GM10266 (cell line): ENCODE measurements around the gene CSAD.
A peak's percentile ranks its signal among the peaks of the same experiment; 100 is the strongest.

Source experiments
- DNase-seq: peaks from one replicate; pipeline ENCODE4 v3.0.0; 2012; ENCODE audit errors: extremely low spot score
- TF ChIP-seq, protein P1 (sequence below): IDR thresholded peaks from 2 replicates; pipeline ENCODE4 v1.5.1; 2012; ENCODE audit warnings: mild to moderate bottlenecking, low read depth; ENCODE audit not compliant: control insufficient read depth, insufficient read depth; ENCODE audit errors: missing control alignments

Gene CSAD

DNA sequence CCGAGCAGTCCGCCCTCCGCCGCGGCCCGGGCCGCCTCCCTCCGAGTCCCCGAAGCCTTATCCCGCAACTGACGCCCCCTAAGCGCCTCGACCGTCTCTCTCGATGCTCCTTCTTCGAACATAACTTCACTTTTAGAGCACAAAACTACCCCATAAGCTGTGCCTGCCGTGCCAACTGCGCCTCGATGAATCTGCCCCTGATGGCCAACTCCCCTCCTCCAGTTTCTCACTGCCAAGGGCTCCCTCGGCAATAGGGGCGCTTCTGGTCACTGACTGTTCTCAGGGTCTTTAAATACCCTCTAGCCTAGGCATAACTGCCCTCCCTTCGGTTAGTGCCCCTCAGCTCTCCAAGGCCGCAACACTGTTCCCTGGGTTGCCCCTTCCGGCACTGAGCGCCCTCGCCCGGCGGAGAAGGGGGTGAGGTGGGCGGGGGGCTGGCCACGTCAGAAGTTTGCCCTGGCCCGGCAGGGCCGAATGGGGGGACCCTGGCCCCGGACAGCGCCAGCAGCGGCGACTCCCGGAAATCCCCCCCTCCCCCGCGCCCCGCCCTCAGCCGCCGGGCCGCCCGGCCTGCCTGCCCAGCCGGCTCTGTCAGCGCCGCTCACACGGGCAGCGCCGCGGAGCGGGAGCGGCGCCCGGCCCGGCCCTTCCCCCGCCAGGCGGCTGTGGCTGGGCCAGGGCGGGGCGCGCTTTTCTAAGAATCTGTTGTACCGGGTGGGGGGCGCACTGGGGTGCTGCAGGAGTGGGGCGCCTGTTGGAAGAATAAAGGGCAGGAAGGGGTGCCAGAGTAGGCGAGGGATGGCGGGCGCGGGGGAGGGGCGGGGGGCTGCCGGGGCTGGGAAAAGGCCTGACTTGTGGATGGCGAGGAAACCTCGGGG is 40.7 kb upstream of the CSAD start:
- peak; percentile 84 for DNase-seq

DNA sequence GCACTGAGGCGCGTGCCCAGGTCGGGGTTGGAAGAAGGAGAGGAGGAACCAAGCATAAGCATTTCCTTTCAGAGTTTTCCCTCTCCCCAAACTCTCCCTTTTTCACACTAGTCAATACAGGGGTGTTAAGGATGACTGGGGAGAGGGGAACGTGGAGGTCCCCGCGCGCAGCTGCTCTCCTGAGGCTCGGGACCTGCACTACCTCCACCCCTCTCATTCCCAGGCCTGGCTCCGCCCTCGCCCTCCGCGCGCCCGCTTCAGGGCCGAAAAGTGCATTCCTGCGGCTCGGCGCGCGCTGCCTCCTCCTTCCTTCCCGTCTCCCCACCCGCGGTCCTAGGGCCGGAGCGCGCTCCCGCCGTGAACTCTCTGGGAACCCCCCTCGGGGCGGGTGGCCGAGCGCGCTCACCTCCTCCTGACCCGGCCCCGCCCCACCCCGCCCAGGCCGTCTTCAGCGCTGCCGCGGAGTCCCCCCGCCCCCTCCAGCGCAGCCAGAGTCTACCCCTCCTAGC is 40.0 kb upstream of the CSAD start:
- peak; percentile 98 for DNase-seq
- TF ChIP-seq, protein P1, sequence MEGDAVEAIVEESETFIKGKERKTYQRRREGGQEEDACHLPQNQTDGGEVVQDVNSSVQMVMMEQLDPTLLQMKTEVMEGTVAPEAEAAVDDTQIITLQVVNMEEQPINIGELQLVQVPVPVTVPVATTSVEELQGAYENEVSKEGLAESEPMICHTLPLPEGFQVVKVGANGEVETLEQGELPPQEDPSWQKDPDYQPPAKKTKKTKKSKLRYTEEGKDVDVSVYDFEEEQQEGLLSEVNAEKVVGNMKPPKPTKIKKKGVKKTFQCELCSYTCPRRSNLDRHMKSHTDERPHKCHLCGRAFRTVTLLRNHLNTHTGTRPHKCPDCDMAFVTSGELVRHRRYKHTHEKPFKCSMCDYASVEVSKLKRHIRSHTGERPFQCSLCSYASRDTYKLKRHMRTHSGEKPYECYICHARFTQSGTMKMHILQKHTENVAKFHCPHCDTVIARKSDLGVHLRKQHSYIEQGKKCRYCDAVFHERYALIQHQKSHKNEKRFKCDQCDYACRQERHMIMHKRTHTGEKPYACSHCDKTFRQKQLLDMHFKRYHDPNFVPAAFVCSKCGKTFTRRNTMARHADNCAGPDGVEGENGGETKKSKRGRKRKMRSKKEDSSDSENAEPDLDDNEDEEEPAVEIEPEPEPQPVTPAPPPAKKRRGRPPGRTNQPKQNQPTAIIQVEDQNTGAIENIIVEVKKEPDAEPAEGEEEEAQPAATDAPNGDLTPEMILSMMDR, result no peak

More for the DNA sequence above, 40.7 kb upstream of the CSAD start:
- TF ChIP-seq, protein P1, result peak; percentile 27

DNA sequence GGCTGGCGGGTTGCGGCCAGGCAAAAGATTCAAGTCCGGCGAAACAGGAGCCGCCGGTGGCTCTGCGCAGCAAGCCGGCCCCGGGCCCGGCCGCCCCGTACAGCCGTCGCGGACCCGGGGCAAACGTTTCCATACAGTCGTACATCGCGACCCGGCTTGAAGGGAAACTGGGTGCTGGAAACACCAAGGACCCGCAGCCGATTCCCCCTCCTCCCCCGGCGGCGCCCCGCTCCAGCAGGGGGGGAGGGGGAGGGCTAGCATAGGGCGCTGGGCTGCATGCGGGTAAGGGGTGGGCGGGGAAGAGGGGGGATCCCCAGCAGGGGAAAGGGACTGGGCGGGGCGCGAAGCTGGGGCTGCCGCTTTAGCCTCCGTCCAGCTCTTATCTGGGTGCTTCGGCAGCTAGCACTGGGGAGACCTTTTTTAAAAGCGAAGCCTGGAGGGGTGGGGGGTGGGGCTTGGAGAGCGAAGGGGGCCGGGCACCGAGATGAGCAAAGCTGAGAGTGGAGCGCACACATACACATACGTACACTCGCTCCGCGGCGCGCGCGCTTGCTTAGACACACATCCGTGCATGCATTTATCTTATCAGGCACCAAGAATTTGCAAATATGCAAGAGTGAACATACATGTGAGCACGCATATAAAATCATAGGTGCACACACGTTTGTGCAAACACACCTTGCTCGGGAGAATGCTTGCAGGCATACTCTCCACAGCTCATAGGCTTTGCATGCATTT is 39.4 kb upstream of the CSAD start:
- TF ChIP-seq, protein P1, result no peak
- peak; percentile 93 for DNase-seq

DNA sequence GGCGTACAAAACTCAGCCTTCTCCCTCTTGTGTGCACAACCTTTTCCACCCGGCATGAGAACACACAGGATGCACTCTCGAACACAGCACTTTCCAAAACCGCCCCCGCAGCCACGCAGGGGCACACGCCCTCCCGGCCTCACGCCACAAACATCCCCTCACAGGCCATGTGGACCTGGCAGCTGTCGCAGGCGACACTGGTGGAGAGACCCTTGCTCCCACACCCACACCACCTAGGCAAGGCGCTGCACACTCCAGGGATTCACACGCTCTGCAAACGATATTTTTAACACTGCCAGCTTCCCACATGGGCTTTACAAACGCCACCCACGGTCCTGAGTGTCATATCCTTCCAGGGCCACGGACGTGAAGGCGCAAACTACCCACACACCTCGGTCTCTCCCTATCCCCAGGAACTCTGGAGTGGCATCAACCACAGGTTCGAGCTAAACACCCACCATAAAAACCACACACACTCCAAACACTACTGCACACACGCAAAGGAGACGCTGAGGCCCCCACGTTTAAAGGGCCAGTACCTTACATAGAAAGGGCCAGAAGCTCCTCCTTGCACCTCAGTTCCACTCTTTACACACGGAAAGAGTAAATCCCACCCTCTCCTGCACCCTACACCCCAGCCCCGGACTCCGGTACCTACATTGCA is 38.7 kb upstream of the CSAD start:
- TF ChIP-seq, protein P1, result no peak
- DNase-seq, result peak; percentile 79

DNA sequence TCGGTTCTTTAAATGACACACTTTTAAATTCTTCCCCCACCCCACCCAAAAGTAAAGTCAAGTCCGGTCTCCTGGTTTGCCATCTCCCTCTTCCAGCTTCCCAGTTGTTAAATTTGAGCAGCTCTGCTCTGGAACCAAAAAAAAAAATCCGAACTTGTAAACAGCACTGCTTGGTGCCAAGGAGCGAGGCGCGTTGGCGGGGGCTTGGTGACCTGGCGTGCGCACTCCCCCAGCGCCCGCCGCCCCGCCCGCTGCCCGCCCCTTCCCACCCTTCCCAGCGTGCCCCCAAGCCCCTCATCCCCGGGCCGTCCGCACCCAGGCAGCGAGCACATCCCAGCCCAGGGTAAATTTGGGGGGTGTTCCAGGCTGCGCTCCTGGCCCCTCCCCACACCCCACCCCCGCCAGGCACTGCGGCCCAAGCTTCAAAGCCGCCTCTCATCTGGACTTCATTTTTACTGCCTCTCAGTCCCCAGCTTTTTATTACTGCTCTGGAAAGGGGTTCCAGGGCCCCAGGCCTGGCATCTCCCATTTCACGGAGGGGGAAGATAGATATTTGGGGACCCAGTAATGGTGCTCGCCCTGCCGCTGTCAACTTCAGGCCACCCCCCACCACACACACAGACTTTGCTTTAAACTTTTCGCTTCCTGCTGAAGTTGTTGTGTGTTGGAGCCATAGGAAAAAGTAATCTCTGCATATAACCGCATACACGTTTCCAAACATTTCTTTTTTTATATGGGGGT is 38.0 kb upstream of the CSAD start:
- DNase-seq, result no peak
- TF ChIP-seq, protein P1, result no peak

DNA sequence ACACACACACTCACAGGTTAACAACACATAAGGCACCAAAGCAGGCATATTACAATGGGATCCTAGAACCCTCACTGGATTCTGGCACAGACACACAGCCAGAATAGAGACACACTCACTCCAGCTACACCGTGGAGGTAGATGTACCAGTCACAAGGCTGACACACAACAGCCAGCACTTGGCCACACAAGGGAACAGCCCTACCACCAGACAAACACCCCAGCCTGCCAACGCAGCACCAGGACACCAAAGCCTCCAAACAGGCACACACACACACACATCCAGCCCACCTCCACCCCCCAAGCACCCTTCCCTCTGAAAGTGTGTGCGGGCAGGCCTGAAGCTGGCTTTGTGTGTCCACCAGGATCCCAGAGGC is 37.2 kb upstream of the CSAD start:
- DNase-seq, result no peak
- TF ChIP-seq, protein P1, result no peak
